Kidney (tissue), 14 donors: Measurements from ENCODE around the gene OS9. TPM values are rescaled to one million over a fixed set of nuclear protein-coding genes. Genes with fewer than 3 reads are reported as not detected.
A peak's percentile ranks its signal among the peaks of the same experiment; 100 is the strongest.

Experiments used
- DNase-seq, 5 donors: peaks; one replicate each; pipeline ENCODE4 v3.0.0-alpha.2; 2013 to 2020
- FAIRE-seq: peaks from 2 replicates; lab custom pipeline; 2012; peaks lifted over from hg19 to GRCh38; lab: Jason Lieb, UNC
- H3K27ac ChIP-seq, 2 donors: one replicate each; pipeline ENCODE4 v1.7.0; 2013; ENCODE audit warnings: low read depth in 2 of 2, low read length in 2 of 2, inconsistent platforms in 1 of 2
- H3K27me3 ChIP-seq: one replicate; pipeline ENCODE4 v1.7.1; 2013; ENCODE audit warnings: low read length, inconsistent platforms; ENCODE audit not compliant: control insufficient read depth, insufficient read depth
- H3K36me3 ChIP-seq, 3 donors: one replicate each; pipeline versions ENCODE4 v1.7.0 to v1.7.1; 2013; ENCODE audit warnings: low read length in 3 of 3, control low read depth in 1 of 3, inconsistent platforms in 1 of 3; ENCODE audit not compliant: insufficient read depth in 3 of 3, control insufficient read depth in 2 of 3
- H3K4me1 ChIP-seq, 3 donors: one replicate each; pipeline versions ENCODE4 v1.7.0 to v1.7.1; 2013; ENCODE audit warnings: low read length in 3 of 3, inconsistent platforms in 1 of 3, low read depth in 1 of 3; ENCODE audit not compliant: control insufficient read depth in 2 of 3, insufficient read depth in 2 of 3
- H3K4me3 ChIP-seq, 3 donors: one replicate each; pipeline versions ENCODE4 v1.7.0 to v1.8.1; 2013; ENCODE audit warnings: low read length in 3 of 3, control low read depth in 1 of 3, inconsistent platforms in 1 of 3
- H3K9ac ChIP-seq, 3 donors: one replicate each; pipeline versions ENCODE4 v1.7.0 to v1.7.1; 2013; ENCODE audit warnings: low read length in 3 of 3, control low read depth in 1 of 3, inconsistent platforms in 1 of 3
- H3K9me3 ChIP-seq, 3 donors: one replicate each; pipeline versions ENCODE4 v1.7.0 to v1.7.1; 2013; ENCODE audit warnings: low read length in 3 of 3, control low read depth in 1 of 3, inconsistent platforms in 1 of 3; ENCODE audit not compliant: control insufficient read depth in 2 of 3, insufficient read depth in 1 of 3
- intact Hi-C: fragments of 100-400 bp; cut with DNase I; formaldehyde crosslinking; loops from one replicate; pipeline ENCODE4 v1.11.1; 2022
- polyA plus RNA-seq: library from polyadenylated mRNA; stranded (reverse); fragments of 350-450 nt; fragmentation: Illumina TruSeq; extraction: RNeasy Lipid Tissue Mini Kit (QIAGEN cat#74804); gene quantifications from one replicate; pipeline ENCODE4 v1.2.3, GENCODE V29; 2014; ENCODE audit warnings: low read depth, low replicate concordance; ENCODE audit not compliant: insufficient read depth
- total RNA-seq: library from RNA; stranded (reverse); fragmentation: NEBNext Ultra II Directional; extraction: Animal tissue kit (Norgen Biotek cat#: 25700); gene quantifications from one replicate; pipeline ENCODE4 v1.2.1, GENCODE V29; 2021
- TF ChIP-seq, protein P1 (sequence below): IDR thresholded peaks from 3 replicates; pipeline ENCODE4 v1.5.1; 2012; ENCODE audit warnings: mild to moderate bottlenecking, moderate library complexity, borderline replicate concordance; ENCODE audit not compliant: insufficient read depth; ENCODE audit errors: extremely low read depth
- donor health status: control.
- donor health status: control.
- donor health status: control.
- donor health status: control.
- donor health status: control.
- donor health status: DM: yes; HTN: yes; CAD: no.
- donor health status: Normal renal cell carcinoma (clear cell type).

The OS9 gene
- total and polyA plus RNA-seq, 2 donors from 2014 or later: 256 to 325 TPM

DNA sequence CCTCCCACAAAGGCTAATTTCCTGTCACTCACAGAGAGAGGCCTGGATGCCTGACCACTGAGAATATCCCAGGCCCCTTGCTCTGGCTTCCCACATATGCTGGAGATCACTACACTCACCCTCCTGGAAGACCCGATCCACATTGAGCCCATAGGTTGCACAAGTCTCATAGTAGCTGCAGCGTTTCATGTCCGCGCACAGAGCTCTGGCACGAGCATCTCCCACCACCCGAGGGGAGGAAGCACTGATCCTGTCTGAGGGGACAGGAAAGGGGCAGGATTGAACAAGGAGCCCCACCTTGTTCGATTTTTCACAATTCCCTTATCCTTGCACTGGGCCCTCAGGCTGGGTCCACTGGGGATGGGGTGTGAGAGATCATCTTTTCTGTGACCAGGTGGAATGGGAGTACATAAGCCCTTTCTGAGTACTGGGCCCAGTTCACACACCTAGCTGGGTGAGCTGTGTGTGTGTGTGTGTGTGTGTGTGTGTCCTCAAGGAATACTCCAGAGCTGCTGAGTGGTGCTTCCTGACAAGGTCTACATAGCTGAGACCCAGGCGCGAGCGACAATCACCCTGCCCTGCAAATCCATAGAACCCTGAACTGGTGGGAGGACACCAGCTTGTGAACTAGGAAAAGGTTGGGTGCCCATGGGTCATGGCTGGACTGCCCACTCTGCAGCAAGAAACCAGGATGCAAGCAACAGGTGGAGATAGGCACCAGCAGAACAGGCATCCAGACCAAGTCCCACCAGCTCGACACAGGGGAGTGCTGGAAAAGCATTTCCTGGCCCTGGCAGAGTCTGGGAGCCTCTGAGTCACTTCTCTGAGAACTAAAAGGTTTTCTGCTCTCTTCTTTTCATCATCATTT is 39.0 kb downstream of the OS9 start:
- no peaks in the 10 kb centered on the region for H3K36me3 ChIP-seq
- intact Hi-C loops: no loop called here
- H3K27me3 ChIP-seq: peaks cover 35% of the 10 kb centered on the region
- peaks cover 0 to 5% (median 4%) of the 10 kb centered on the region in 3 donors for H3K4me1 ChIP-seq
- no peak overlapping the region for H3K27ac ChIP-seq
- TF ChIP-seq, protein P1, sequence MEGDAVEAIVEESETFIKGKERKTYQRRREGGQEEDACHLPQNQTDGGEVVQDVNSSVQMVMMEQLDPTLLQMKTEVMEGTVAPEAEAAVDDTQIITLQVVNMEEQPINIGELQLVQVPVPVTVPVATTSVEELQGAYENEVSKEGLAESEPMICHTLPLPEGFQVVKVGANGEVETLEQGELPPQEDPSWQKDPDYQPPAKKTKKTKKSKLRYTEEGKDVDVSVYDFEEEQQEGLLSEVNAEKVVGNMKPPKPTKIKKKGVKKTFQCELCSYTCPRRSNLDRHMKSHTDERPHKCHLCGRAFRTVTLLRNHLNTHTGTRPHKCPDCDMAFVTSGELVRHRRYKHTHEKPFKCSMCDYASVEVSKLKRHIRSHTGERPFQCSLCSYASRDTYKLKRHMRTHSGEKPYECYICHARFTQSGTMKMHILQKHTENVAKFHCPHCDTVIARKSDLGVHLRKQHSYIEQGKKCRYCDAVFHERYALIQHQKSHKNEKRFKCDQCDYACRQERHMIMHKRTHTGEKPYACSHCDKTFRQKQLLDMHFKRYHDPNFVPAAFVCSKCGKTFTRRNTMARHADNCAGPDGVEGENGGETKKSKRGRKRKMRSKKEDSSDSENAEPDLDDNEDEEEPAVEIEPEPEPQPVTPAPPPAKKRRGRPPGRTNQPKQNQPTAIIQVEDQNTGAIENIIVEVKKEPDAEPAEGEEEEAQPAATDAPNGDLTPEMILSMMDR: no peak
- no peaks in the 10 kb centered on the region for H3K9me3 ChIP-seq
- H3K9ac ChIP-seq: no peak overlapping the region
- H3K4me3 ChIP-seq: no peak overlapping the region
- no peak for FAIRE-seq
- peak in 1 of 5 donors; percentile 23 for DNase-seq

DNA sequence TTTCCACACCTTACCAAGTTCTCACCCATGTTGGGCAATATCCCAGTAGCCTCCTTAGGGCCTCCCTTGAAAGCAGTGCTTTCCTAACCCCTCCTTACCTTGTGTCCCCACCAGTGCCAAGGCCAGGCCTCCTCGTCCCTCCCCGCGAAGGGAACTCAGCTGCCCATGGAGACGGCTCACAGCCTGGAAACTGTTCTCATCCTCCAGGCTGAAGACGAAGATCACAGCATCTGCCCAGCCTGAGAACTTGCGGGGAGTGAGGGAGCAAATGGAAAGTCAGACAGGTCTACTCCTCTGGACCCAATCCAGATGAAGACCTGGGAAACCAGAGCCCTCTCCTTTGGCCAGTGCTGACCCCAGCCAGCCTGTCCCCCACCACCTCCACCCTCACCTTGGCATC is 40.0 kb downstream of the OS9 start:
- no peaks in the 10 kb centered on the region for H3K9me3 ChIP-seq
- H3K27me3 ChIP-seq: peaks cover 35% of the 10 kb centered on the region
- no peaks in the 10 kb centered on the region for H3K36me3 ChIP-seq
- TF ChIP-seq, protein P1: no peak
- DNase-seq (no peak), FAIRE-seq (no peak)
- intact Hi-C loops: no loop called here
- peaks cover 0 to 6% (median 4%) of the 10 kb centered on the region in 3 donors for H3K4me1 ChIP-seq
- H3K9ac ChIP-seq: no peak overlapping the region
- no peak overlapping the region for H3K4me3 ChIP-seq
- no peak overlapping the region for H3K27ac ChIP-seq

DNA sequence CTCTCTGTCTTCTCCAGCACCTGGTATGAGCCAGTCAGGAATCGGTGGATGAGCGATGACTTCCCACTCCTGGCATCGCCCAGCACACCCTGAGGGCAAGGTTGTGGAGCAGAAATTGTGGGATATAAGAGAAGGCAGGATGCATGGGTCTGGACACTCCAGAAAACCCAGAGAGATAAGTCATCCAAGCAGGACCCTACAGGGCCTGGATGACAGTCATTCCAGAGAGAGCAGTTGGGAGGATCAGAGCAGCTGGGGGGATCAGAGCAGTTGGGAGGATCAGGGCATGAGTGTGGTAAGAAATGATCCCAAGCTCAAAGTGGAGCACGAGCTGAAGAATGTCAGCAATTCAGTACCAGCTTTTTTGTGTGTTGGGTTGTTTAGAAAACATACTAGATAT is 40.7 kb downstream of the OS9 start:
- Histone ChIP-seq H3K27me3 (peaks cover 38% of the 10 kb centered on the region), H3K9me3 (no peaks in the 10 kb centered on the region), H3K36me3 (no peaks in the 10 kb centered on the region), H3K27ac (no peak overlapping the region), H3K9ac (no peak overlapping the region), H3K4me1 (peaks cover 0 to 7% (median 4%) of the 10 kb centered on the region in 3 donors), H3K4me3 (no peak overlapping the region)
- intact Hi-C loops: no loop called here
- TF ChIP-seq, protein P1: no peak
- no peak for DNase-seq
- no peak for FAIRE-seq
